Memory B cell (primary cell): Measurements from ENCODE around the gene CCDC107.

Experiments
- ATAC-seq: fragments of 150-1000 bp; cut with Tn5 transposase; 2 replicates; pipeline ENCODE4 v1.10.0; 2021; ENCODE audit warnings: low read depth, mild to moderate bottlenecking, moderate library complexity
- DNase-seq, 2 donors: peaks; one replicate each; pipeline ENCODE4 v3.0.0; 2022; ENCODE audit warnings: low spot score in 2 of 2
- H3K27ac Mint-ChIP-seq: one replicate; pipeline ENCODE4 v1.8.0; 2022; ENCODE audit warnings: mild to moderate bottlenecking, moderate library complexity, mixed read lengths
- H3K27me3 Mint-ChIP-seq: one replicate; pipeline ENCODE4 v1.8.0; 2022; ENCODE audit warnings: mixed read lengths
- H3K36me3 Mint-ChIP-seq: one replicate; pipeline ENCODE4 v1.8.0; 2022; ENCODE audit warnings: mild to moderate bottlenecking, mixed read lengths
- H3K4me1 Mint-ChIP-seq: one replicate; pipeline ENCODE4 v1.8.0; 2022; ENCODE audit warnings: mixed read lengths
- H3K4me3 Mint-ChIP-seq: one replicate; pipeline ENCODE4 v1.8.0; 2022; ENCODE audit warnings: mild to moderate bottlenecking, moderate library complexity, mixed read lengths
- H3K9me3 Mint-ChIP-seq: one replicate; pipeline ENCODE4 v1.8.0; 2022; ENCODE audit warnings: mixed read lengths

Gene CCDC107

DNA sequence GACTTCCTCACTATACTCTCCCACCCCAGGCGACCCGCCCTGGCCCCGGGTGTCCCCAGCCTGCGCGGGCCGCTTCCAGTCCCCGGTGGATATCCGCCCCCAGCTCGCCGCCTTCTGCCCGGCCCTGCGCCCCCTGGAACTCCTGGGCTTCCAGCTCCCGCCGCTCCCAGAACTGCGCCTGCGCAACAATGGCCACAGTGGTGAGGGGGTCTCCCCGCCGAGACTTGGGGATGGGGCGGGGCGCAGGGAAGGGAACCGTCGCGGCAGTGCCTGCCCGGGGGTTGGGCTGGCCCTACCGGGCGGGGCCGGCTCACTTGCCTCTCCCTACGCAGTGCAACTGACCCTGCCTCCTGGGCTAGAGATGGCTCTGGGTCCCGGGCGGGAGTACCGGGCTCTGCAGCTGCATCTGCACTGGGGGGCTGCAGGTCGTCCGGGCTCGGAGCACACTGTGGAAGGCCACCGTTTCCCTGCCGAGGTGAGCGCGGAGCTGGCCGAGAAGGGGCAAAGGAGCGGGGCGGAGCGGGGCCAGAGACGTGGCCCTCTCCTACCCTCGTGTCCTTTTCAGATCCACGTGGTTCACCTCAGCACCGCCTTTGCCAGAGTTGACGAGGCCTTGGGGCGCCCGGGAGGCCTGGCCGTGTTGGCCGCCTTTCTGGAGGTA lies 17.8 kb downstream of the CCDC107 start:
- DNase-seq (peak in 1 of 2 donors; percentile 34), ATAC-seq (peak; percentile 45)
- Mint-ChIP-seq H3K9me3 (no peaks in the 10 kb centered on the region), H3K4me3 (peak overlapping the region; percentile 79), H3K36me3 (no peaks in the 10 kb centered on the region), H3K27me3 (peaks cover 8% of the 10 kb centered on the region), H3K4me1 (peaks cover 26% of the 10 kb centered on the region), H3K27ac (no peak overlapping the region)

DNA sequence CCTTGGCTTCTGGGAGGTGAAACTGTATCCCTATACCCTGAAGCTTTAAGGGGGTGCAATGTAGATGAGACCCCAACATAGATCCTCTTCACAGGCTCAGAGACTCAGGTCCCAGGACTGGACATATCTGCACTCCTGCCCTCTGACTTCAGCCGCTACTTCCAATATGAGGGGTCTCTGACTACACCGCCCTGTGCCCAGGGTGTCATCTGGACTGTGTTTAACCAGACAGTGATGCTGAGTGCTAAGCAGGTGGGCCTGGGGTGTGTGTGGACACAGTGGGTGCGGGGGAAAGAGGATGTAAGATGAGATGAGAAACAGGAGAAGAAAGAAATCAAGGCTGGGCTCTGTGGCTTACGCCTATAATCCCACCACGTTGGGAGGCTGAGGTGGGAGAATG lies 21.0 kb downstream of the CCDC107 start:
- peaks cover 8% of the 10 kb centered on the region for H3K27me3 Mint-ChIP-seq
- H3K27ac Mint-ChIP-seq = peak overlapping the region; percentile 36
- ATAC-seq (no peak), DNase-seq (no peak)
- H3K4me3 Mint-ChIP-seq = peak overlapping the region; percentile 50
- H3K36me3 Mint-ChIP-seq = no peaks in the 10 kb centered on the region
- H3K4me1 Mint-ChIP-seq = peaks cover 42% of the 10 kb centered on the region
- no peaks in the 10 kb centered on the region for H3K9me3 Mint-ChIP-seq

DNA sequence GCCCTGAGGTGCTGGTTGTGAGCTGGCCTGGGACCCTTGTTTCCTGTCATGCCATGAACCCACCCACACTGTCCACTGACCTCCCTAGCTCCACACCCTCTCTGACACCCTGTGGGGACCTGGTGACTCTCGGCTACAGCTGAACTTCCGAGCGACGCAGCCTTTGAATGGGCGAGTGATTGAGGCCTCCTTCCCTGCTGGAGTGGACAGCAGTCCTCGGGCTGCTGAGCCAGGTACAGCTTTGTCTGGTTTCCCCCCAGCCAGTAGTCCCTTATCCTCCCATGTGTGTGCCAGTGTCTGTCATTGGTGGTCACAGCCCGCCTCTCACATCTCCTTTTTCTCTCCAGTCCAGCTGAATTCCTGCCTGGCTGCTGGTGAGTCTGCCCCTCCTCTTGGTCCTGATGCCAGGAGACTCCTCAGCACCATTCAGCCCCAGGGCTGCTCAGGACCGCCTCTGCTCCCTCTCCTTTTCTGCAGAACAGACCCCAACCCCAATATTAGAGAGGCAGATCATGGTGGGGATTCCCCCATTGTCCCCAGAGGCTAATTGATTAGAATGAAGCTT lies 21.8 kb downstream of the CCDC107 start:
- no peaks in the 10 kb centered on the region for H3K36me3 Mint-ChIP-seq
- H3K27ac Mint-ChIP-seq = no peak overlapping the region
- H3K9me3 Mint-ChIP-seq = no peaks in the 10 kb centered on the region
- ATAC-seq = no peak
- peaks cover 3% of the 10 kb centered on the region for H3K27me3 Mint-ChIP-seq
- no peak for DNase-seq
- H3K4me1 Mint-ChIP-seq = peaks cover 37% of the 10 kb centered on the region
- H3K4me3 Mint-ChIP-seq = peak overlapping the region; percentile 61

DNA sequence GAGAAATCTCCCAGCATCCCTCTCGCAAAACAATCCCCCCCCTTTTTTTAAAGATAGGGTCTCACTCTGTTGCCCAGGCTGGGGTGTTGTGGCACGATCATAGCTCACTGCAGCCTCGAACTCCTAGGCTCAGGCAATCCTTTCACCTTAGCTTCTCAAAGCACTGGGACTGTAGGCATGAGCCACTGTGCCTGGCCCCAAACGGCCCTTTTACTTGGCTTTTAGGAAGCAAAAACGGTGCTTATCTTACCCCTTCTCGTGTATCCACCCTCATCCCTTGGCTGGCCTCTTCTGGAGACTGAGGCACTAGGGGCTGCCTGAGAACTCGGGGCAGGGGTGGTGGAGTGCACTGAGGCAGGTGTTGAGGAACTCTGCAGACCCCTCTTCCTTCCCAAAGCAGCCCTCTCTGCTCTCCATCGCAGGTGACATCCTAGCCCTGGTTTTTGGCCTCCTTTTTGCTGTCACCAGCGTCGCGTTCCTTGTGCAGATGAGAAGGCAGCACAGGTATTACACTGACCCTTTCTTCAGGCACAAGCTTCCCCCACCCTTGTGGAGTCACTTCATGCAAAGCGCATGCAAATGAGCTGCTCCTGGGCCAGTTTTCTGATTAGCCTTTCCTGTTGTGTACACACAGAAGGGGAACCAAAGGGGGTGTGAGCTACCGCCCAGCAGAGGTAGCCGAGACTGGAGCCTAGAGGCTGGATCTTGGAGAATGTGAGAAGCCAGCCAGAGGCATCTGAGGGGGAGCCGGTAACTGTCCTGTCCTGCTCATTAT lies 22.4 kb downstream of the CCDC107 start:
- Mint-ChIP-seq H3K9me3 (no peaks in the 10 kb centered on the region), H3K27me3 (peaks cover 3% of the 10 kb centered on the region), H3K4me3 (peak overlapping the region; percentile 61), H3K27ac (peak overlapping the region; percentile 82), H3K4me1 (peaks cover 37% of the 10 kb centered on the region), H3K36me3 (no peaks in the 10 kb centered on the region)
- no peak for DNase-seq
- ATAC-seq = peak; percentile 87

DNA sequence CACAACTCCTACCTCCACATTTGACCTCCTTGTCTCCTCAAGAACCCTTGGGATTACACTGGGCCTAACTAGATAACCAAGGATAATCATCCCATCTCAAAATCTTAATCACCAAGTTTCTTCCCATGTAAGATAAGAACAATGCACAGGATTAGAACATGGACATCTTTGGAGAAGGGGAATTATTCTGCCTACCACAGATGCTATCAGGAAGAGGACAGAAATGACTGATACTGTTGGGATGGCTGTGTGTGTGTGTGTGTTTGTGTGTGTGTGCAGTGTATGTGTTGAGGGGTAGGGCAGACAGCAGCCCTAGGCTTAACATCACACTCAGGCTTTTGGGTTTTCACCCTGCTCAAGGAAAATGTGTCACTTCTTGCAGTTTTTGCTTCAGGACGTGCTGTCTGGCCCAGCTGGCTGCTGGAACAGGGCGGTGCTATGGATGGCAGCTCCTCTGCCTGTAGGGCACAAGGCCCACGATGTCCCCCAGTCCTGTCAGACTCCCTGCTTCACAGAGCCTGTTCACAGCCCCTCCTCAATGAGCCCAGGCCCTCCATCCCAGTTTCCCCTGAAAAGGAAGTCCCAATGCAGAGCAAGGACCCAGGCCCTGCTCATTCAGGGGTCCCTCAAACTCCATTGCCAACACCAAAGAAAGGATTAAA lies 23.4 kb downstream of the CCDC107 start:
- no peaks in the 10 kb centered on the region for H3K9me3 Mint-ChIP-seq
- H3K4me3 Mint-ChIP-seq = peak overlapping the region; percentile 64
- peaks cover under 1% of the 10 kb centered on the region for H3K27me3 Mint-ChIP-seq
- peaks cover 34% of the 10 kb centered on the region for H3K4me1 Mint-ChIP-seq
- peak overlapping the region; percentile 64 for H3K27ac Mint-ChIP-seq
- DNase-seq = no peak
- no peaks in the 10 kb centered on the region for H3K36me3 Mint-ChIP-seq
- ATAC-seq = no peak

DNA sequence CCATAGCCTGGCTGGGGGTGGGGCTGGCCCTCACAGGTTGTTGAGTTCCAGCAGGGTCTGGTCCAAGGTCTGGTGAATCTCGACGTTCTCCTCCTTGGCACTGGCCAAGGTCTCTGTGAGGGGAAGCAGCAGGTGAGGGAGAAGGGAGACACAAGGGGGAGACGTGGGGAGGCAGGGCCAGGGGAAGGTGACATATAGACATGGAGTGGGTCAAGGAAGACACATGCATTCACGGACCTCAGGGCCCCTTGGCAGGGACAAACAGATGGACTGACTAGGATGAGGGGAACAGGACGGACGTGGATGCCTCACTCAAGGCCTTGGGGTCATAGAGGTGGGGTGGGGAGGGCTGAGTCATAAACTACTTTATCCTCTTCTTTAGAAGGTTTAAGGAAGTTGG lies 24.0 kb downstream of the CCDC107 start:
- H3K27me3 Mint-ChIP-seq = no peaks in the 10 kb centered on the region
- ATAC-seq (no peak), DNase-seq (no peak)
- H3K4me3 Mint-ChIP-seq = no peak overlapping the region
- H3K36me3 Mint-ChIP-seq = no peaks in the 10 kb centered on the region
- peak overlapping the region; percentile 64 for H3K27ac Mint-ChIP-seq
- peaks cover 33% of the 10 kb centered on the region for H3K4me1 Mint-ChIP-seq
- no peaks in the 10 kb centered on the region for H3K9me3 Mint-ChIP-seq

DNA sequence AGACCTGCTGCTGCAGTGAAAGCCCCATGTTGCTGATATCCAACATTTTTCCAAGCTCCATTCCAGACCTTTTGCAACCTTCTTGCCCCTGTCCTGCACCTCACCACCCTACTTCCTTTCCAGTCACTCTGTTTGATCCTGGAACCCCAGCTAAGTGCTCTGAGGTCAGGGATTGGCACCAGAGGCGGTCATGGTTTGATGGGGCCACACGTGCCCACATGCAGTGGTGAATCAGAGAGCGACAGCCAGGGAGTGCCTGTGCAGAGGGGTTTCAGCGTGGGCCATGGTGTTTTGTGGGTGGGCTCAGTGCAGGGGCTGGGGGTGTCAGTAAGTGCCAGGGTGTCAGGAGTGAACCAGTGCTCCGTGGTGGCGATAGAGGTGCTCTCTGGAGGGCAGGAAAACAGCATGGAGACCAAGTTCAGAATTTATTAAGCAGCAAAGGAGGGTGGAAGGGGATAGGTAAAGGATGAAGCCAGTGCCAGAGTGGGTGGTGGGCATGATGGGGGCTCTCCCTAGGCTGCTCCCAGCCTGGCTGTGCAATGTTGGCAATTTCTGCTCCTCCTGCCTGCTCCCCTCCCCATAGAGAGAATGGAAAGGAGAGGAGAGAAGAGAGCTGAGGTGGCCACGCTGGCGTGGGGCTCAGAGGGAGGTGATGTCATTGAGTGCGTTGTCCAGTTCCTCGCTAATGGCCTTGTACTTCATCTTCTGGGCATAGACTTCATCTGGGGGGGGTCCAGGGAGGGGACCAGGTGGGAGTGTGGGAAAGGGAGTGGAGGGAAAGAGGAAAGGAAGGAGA lies 24.6 kb downstream of the CCDC107 start:
- Mint-ChIP-seq H3K4me1 (peaks cover 33% of the 10 kb centered on the region), H3K36me3 (no peaks in the 10 kb centered on the region), H3K9me3 (no peaks in the 10 kb centered on the region), H3K4me3 (no peak overlapping the region), H3K27ac (peak overlapping the region; percentile 40), H3K27me3 (no peaks in the 10 kb centered on the region)
- ATAC-seq = no peak
- no peak for DNase-seq

DNA sequence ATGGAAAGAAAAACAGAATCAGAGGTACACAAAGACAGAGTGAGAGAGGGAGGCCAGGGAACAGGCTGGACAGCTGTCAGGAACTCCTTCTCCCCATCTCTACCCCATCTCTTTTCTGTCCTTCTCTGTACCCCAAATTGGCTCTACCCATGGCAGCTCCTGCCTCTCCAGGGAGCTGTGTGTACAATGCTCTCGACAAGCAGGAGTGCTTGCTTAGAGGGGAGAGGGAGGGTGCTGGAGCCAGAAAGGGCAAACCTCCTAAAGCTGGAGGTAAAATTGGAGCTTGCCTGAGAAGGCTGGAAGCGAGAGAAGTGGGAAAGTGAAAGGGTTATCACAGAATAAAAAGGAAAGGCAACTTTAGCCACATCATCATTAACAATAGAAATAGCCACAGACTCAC lies 25.2 kb downstream of the CCDC107 start:
- H3K4me1 Mint-ChIP-seq = peaks cover 33% of the 10 kb centered on the region
- no peaks in the 10 kb centered on the region for H3K27me3 Mint-ChIP-seq
- ATAC-seq = no peak
- H3K4me3 Mint-ChIP-seq = no peak overlapping the region
- no peak for DNase-seq
- peak overlapping the region; percentile 40 for H3K27ac Mint-ChIP-seq
- H3K36me3 Mint-ChIP-seq = no peaks in the 10 kb centered on the region
- no peaks in the 10 kb centered on the region for H3K9me3 Mint-ChIP-seq

DNA sequence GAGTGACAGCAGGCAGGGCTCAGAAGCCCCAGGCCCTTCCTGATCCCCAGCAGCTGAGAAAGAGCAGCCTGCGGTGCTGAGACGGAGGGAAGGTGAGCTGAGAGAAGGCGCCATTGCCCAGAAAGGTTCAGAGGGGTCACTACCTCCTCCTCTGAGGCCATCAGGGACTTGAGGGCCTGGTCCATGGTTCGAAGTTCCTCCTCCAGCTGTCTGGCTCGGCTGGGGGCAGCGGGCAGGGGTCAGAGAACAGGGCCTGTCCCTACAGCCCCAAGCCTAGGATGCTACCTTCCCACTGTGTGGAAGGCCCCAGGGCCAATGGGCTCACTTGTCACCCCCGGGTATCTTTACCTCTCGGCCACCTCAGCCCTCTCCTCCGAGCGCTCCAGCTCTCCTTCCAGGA lies 26.8 kb downstream of the CCDC107 start:
- Mint-ChIP-seq H3K27ac (no peak overlapping the region), H3K27me3 (no peaks in the 10 kb centered on the region), H3K4me1 (peaks cover 28% of the 10 kb centered on the region), H3K9me3 (no peaks in the 10 kb centered on the region), H3K36me3 (no peaks in the 10 kb centered on the region), H3K4me3 (no peak overlapping the region)
- DNase-seq (no peak), ATAC-seq (no peak)

DNA sequence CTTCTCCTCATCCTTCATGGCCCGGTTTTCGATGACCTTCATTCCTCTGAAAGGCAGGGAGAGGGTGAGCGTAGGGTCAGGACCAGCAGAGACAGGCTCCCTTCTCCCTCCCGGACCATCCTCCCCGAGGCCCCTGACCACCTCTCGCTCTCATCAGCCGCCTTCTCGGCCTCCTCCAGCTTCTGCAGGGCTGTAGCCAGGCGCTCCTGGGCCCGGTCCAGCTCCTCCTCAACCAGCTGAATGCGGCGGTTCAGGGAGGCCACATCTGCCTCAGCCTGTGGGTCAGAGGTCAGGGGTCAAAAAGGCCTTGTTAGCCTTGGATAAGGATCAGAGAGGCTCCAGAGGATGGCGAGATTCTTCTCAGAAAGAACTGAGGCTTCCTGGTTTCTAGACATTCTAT lies 27.4 kb downstream of the CCDC107 start:
- no peak for DNase-seq
- no peak for ATAC-seq

DNA sequence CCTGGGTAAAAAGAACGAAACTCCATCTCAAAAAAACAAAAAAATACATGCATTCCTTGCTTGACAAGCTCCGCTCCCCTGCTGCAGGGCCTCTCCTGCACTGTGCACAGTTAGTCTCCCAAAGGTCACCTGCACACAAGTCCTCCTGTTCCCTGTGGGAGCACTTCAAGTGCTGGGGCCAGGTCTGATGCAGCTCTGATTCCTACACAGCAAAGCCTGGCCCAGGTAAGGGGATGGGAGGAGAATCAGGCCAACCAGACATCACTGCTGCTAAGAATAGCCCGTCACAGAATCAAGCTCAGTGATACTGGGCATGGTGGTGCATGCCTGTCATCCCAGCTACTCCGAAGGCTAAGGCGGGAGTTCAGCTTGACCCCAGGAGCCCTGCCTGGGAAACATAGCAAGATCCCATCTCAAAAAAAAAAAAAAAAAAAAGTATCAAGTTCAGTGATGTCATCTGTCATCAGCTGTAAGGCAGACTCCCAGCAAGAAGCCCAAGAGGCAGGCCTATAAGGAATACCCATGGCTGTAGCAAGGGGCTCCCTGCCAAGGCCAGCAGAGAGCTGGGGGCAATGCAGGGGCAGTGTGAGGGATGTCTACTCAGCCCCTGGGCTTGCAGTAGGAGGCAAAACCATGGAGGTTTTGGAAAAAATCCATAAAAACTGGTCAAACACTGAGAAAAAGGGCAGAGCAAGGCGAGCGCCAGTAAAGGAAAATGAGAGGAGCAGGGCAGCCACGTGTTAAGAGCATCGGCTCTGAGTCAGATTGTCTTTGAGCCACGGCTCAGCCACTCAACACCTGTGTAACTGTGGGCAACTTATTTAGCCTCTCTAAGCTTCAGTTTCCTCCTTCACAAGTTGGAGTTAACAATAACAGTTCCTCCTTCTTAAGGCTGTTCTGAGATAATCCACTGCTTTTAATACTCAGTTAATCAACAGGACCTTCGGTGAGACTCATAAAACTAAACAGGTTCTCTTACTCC lies 28.4 kb downstream of the CCDC107 start:
- ATAC-seq (no peak), DNase-seq (no peak)
- Mint-ChIP-seq H3K36me3 (no peaks in the 10 kb centered on the region), H3K27me3 (no peaks in the 10 kb centered on the region), H3K4me1 (peaks cover 18% of the 10 kb centered on the region), H3K4me3 (no peak overlapping the region), H3K9me3 (no peaks in the 10 kb centered on the region), H3K27ac (no peak overlapping the region)

More for the DNA sequence above, 27.4 kb downstream of the CCDC107 start:
- Mint-ChIP-seq H3K9me3 (no peaks in the 10 kb centered on the region), H3K36me3 (no peaks in the 10 kb centered on the region), H3K27ac (no peak overlapping the region), H3K27me3 (no peaks in the 10 kb centered on the region), H3K4me3 (no peak overlapping the region), H3K4me1 (peaks cover 22% of the 10 kb centered on the region)

DNA sequence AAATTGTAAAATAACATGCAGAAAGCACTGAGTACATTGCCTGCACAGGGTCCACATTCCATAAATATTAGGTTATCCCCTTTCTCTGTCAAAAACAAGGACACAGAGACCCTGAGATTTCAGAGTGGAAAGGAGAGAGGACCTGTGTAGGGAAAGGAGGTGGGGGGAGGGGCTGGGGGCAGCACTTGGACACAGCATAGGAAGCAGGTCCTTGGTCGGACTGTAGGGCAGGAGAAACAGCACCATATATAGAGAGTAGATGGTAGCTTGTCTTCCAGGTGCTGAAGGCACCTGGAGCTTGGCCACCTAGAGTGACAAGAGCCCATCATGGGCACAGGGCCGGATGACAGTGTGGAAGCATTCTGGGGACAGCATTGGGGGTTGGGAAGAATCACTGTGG lies 29.2 kb downstream of the CCDC107 start:
- H3K27me3 Mint-ChIP-seq = no peaks in the 10 kb centered on the region
- no peaks in the 10 kb centered on the region for H3K9me3 Mint-ChIP-seq
- no peak for DNase-seq
- H3K27ac Mint-ChIP-seq = no peak overlapping the region
- no peak for ATAC-seq
- H3K36me3 Mint-ChIP-seq = no peaks in the 10 kb centered on the region
- H3K4me1 Mint-ChIP-seq = peaks cover 12% of the 10 kb centered on the region
- H3K4me3 Mint-ChIP-seq = no peak overlapping the region
